ENCODE results near the gene PPP2R3C. TPM values are rescaled to one million over a fixed set of nuclear protein-coding genes. Genes with fewer than 3 reads are reported as not detected.
"Not testable (repeated sequence)": the region's sequence is repeated elsewhere in the genome, so short reads cannot be mapped to it uniquely, and the experiment has no call there.

PPP2R3C gene
- total and polyA plus RNA-seq, 2 experiments from 2014 or later = 35.9 to 43.0 TPM

GRCh38 chr14:35038312-35038711 is 83.5 kb downstream of the PPP2R3C start:
- not testable (repeated sequence) for H3K27me3 ChIP-seq (ENCODE audit: insufficient read depth); H3F3A ChIP-seq (replicated peaks; ENCODE audit: low read depth); ATAC-seq; H4K20me1 ChIP-seq (replicated peaks; ENCODE audit: insufficient read depth); DNase-seq (ENCODE audit: low spot score); H3K36me3 ChIP-seq (ENCODE audit: insufficient read depth); H3K4me2 ChIP-seq; H2AFZ ChIP-seq; H3K27ac Mint-ChIP-seq; H3K9me2 ChIP-seq (ENCODE audit: insufficient read depth); H3K27me3 Mint-ChIP-seq (ENCODE audit: insufficient read depth, low read depth, poor library complexity); H3K4me1 ChIP-seq (ENCODE audit: insufficient read depth); H3K4me1 Mint-ChIP-seq; H3K4me3 ChIP-seq; H3K79me2 ChIP-seq (replicated peaks; ENCODE audit: insufficient read depth); H3K27ac ChIP-seq (ENCODE audit: low read depth); H3K4me3 Mint-ChIP-seq
- Mint-ChIP-seq H3K36me3 (ENCODE audit: low read depth) (peaks cover 33% of the 10 kb centered on the region), H3K9me3 (peaks cover 47% of the 10 kb centered on the region)

Other genes starting within 250 kb of the PPP2R3C start
- 21.8 and 24.2 TPM in 2 replicates for gene BAZ1A, start 246.6 kb downstream of the PPP2R3C start, total RNA-seq (2014; rRNA removed; shearing (Covaris generic))
- 24.1 and 26.8 TPM in 2 replicates for gene BAZ1A, start 246.6 kb downstream of the PPP2R3C start, polyA plus RNA-seq (2016; fragmentation: Nextera tagmentation; extraction: Ambion mirVana)
- gene SRP54, start 139.0 kb downstream of the PPP2R3C start, total RNA-seq (2014; rRNA removed; shearing (Covaris generic)) = 61.6 and 77.5 TPM in 2 replicates
- 53.4 and 60.4 TPM in 2 replicates for gene SRP54, start 139.0 kb downstream of the PPP2R3C start, polyA plus RNA-seq (2016; fragmentation: Nextera tagmentation; extraction: Ambion mirVana)
- 21.0 and 22.8 TPM in 2 replicates for gene FAM177A1, start 75.7 kb downstream of the PPP2R3C start, total RNA-seq (2014; rRNA removed; shearing (Covaris generic))
- 72.5 and 74.9 TPM in 2 replicates for gene FAM177A1, start 75.7 kb downstream of the PPP2R3C start, polyA plus RNA-seq (2016; fragmentation: Nextera tagmentation; extraction: Ambion mirVana)
- 39.0 and 50.4 TPM in 2 replicates for gene PRORP, start 562 bp upstream of the PPP2R3C start, total RNA-seq (2014; rRNA removed; shearing (Covaris generic))
- 25.3 and 28.8 TPM in 2 replicates for gene PRORP, start 562 bp upstream of the PPP2R3C start, polyA plus RNA-seq (2016; fragmentation: Nextera tagmentation; extraction: Ambion mirVana)
- gene PSMA6, start 170.4 kb upstream of the PPP2R3C start, total RNA-seq (2014; rRNA removed; shearing (Covaris generic)) = 216 and 223 TPM in 2 replicates
- gene PSMA6, start 170.4 kb upstream of the PPP2R3C start, polyA plus RNA-seq (2016; fragmentation: Nextera tagmentation; extraction: Ambion mirVana) = 296 and 300 TPM in 2 replicates